GM12891 (cell line): ENCODE measurements around the gene TNRC6A.

ENCODE experiments used
- PAX5 ChIP-seq: IDR thresholded peaks from 2 replicates; pipeline ENCODE4 v1.6.1; 2011; ENCODE audit warnings: low read length, moderate library complexity, mild to moderate bottlenecking; ENCODE audit not compliant: insufficient read depth, severe bottlenecking
- POLR2A ChIP-seq: IDR thresholded peaks from 2 replicates; pipeline ENCODE4 v1.6.1; 2011; ENCODE audit warnings: low read depth, low read length, control low read depth
- POLR2AphosphoS5 ChIP-seq: IDR thresholded peaks from 2 replicates; pipeline ENCODE4 v1.6.1; 2011; ENCODE audit warnings: low read depth, low read length, control low read depth
- POU2F2 ChIP-seq: IDR thresholded peaks from 2 replicates; pipeline ENCODE4 v1.6.1; 2011; ENCODE audit warnings: low read depth, mild to moderate bottlenecking, control low read depth, low read length, moderate library complexity
- TAF1 ChIP-seq: IDR thresholded peaks from 2 replicates; pipeline ENCODE4 v1.6.1; 2011; ENCODE audit warnings: low read depth, low read length, control low read depth

DNA sequence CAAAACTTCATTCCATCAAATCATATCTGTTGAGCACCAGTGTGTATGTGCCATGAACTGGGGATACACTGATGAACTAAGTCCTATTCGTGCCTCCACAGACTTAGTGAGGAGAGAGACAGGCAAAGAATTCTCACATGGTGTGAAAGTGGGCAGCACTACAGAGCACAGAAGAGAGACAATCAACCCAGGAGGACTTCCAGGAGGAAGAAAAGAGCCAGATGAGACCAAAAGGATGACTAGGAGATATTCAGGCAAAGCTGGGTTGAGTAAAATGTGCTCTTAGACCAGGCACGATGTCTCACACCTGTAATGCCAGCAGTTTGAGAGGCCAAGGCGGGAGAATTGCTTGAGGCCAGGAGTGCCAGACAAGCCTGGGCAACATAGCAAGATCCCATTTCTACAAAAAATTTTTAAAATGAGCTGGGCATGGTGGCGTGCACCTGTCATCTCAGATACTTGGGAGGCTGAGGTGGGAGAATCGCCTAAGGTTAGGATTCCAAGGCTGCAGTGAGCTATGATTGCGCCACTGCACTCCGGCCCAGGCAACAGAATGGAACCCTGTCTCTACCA is 30.2 kb upstream of the TNRC6A start:
- no peak for TF ChIP-seq POLR2AphosphoS5
- no peak for TF ChIP-seq POLR2A
- TF ChIP-seq PAX5 = no peak
- no peak for TF ChIP-seq TAF1
- no peak for TF ChIP-seq POU2F2
